ENCODE measurements around the gene OBSCN.

Gene OBSCN

DNA sequence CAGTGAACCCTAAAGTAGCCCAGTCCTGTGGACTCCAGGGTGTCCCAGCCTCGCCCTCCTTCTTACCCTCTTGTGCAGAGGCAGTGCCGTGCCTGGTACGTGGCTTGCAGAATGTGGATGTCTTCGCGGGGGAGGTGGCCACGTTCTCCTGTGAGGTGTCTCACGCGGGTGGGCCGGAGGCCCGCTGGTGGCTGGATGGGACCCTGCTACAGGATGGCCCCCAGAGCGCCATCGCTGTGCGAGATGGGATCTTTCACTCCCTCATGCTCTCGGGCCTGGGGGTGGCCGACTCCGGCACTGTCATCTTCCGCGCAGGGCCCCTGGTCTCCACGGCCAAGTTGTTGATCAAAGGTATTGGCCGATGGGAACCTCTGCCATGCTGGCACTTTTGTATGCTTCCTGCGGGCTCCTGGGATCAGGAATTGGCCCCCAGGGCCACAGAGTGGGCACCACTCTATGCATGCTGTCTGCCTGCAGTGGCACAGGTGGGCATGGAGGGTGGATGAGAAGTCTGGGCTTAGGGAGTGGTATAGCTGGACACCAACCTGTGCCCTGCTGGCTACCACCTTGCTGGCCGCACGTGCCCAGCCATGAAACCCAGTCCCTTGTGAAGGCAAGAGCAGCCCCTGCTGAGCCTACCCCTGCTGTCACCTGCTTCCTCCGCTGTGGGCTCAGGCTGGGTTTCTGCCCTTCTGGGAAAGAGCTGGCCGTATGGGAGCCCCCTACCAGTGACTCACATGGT lies 105.9 kb downstream of the OBSCN start:
- in situ Hi-C loops (cut with HindIII; ENCODE audit: low sequenced_read_pairs): no loop called here
- no peak overlapping the region for H3K4me3 ChIP-seq (ENCODE audit: low read depth, low read length)
- TF ChIP-seq, protein P1, sequence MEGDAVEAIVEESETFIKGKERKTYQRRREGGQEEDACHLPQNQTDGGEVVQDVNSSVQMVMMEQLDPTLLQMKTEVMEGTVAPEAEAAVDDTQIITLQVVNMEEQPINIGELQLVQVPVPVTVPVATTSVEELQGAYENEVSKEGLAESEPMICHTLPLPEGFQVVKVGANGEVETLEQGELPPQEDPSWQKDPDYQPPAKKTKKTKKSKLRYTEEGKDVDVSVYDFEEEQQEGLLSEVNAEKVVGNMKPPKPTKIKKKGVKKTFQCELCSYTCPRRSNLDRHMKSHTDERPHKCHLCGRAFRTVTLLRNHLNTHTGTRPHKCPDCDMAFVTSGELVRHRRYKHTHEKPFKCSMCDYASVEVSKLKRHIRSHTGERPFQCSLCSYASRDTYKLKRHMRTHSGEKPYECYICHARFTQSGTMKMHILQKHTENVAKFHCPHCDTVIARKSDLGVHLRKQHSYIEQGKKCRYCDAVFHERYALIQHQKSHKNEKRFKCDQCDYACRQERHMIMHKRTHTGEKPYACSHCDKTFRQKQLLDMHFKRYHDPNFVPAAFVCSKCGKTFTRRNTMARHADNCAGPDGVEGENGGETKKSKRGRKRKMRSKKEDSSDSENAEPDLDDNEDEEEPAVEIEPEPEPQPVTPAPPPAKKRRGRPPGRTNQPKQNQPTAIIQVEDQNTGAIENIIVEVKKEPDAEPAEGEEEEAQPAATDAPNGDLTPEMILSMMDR (IDR thresholded peaks at IDR 0.05; ENCODE audit: low read depth, low read length): no peak
- no peak for DNase-seq (ENCODE audit: low read depth, low spot score)

DNA sequence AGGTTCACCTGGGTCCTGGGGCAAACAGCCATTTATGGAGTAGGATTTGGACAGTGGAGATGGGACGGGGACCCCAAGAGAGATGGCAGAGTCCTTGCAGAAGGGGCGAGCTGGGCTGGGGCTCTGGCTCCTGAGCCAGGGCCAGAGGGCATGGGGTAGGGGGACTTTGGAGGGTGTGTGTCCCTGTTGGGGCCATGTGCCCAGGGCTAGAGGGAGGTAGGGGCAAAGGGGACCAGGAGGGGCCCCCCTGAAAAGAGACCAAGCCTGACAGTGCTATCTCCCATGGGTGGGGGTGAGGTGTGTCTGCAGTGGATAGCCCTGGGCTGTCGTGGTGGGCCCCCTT lies 106.4 kb downstream of the OBSCN start:
- DNase-seq (ENCODE audit: low read depth, low spot score): no peak
- H3K4me3 ChIP-seq (ENCODE audit: low read depth, low read length): no peak overlapping the region
- TF ChIP-seq, protein P1 (IDR thresholded peaks at IDR 0.05; ENCODE audit: low read depth, low read length): no peak
- in situ Hi-C loops (cut with HindIII; ENCODE audit: low sequenced_read_pairs): no loop called here

DNA sequence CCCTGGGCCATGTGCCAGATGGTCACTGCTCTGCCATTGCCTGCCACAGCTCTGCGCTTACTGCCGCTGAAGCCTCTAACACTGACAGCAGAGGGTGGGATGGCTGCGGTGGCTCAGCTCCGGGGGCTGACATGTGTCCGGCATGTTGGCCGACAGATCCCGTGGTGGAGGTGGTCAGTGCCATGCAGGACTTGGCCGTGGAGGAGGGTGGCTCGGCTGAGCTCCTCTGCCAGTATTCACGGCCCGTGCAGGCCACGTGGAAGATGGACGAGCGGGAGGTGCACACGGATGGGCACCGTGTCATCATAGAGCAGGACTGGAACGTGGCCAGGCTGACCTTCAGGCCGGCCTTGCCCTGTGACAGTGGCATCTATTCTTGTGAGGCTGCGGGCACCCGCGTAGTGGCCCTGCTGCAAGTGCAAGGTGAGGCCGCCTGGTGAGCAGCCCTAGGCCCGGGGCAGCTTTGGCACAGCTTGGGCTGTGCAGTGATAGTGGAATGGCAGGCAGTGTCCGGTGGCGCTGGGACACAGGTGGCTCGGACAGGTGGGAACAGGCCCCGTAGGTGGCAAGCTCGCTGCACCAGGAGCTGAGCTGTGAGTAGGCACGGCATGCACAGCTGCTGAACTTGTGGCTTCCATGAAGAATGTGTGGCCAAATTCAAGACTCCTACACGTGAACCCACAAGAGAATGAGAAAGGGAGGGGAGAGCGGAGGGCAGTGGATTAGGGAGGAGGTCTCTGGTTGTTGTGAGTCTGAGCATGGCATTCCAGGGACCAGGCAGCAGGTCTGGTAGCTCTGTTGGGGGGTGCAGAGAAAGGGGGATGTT lies 107.0 kb downstream of the OBSCN start:
- H3K4me3 ChIP-seq (ENCODE audit: low read depth, low read length): no peak overlapping the region
- in situ Hi-C loops (cut with HindIII; ENCODE audit: low sequenced_read_pairs): no loop called here
- TF ChIP-seq, protein P1 (IDR thresholded peaks at IDR 0.05; ENCODE audit: low read depth, low read length): no peak
- DNase-seq (ENCODE audit: low read depth, low spot score): no peak

DNA sequence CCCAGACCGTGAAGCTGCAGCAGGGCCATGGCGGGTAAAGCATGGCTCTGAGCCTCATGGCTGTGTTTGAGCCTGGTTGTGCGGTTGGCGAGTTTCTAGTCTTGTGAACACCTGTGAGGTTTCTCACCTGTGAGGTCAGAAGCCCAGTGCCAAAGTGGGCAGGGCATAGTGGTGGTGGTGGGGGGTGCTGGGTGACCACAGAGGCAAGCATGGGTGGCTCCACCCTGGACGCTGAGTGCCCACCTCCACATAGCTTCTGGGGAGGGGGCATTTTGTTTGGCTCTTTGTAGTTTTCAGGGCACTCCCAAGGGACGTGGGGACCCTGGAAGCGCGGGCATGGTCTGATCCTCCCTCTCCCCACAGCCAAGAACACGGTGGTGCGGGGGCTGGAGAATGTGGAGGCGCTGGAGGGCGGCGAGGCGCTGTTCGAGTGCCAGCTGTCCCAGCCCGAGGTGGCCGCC lies 107.7 kb downstream of the OBSCN start:
- H3K4me3 ChIP-seq (ENCODE audit: low read depth, low read length): no peak overlapping the region
- TF ChIP-seq, protein P1 (IDR thresholded peaks at IDR 0.05; ENCODE audit: low read depth, low read length): no peak
- no peak for DNase-seq (ENCODE audit: low read depth, low spot score)
- in situ Hi-C loops (cut with HindIII; ENCODE audit: low sequenced_read_pairs): no loop called here

DNA sequence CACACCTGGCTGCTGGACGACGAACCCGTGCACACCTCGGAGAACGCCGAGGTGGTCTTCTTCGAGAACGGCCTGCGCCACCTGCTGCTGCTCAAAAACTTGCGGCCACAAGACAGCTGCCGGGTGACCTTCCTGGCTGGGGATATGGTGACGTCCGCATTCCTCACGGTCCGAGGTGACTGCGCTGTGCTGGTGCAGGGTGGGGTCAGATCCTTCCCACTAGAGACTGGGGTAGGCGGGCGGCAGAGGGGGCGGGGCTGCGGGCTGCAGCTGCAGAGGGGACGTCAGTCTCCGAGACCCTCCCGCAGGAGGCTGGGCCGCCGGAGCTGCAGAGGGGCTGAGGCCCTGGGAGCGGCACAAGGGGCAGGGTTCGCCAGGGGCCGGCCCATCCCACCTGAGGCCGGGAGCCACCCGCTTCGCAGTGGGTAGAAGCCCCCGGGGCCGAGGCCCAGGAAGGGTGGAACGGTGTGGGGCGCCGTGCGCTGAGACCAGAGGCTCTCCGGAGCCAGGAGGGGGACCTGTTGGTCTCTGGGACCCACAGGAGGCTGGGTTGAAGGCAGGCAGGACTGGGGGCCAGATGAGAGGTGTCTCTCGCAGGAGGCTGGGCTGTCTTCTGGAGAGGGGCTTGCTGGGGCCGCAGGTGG lies 108.2 kb downstream of the OBSCN start:
- in situ Hi-C loops (cut with HindIII; ENCODE audit: low sequenced_read_pairs): no loop called here
- no peak overlapping the region for H3K4me3 ChIP-seq (ENCODE audit: low read depth, low read length)
- TF ChIP-seq, protein P1 (IDR thresholded peaks at IDR 0.05; ENCODE audit: low read depth, low read length): no peak
- DNase-seq (ENCODE audit: low read depth, low spot score): no peak

DNA sequence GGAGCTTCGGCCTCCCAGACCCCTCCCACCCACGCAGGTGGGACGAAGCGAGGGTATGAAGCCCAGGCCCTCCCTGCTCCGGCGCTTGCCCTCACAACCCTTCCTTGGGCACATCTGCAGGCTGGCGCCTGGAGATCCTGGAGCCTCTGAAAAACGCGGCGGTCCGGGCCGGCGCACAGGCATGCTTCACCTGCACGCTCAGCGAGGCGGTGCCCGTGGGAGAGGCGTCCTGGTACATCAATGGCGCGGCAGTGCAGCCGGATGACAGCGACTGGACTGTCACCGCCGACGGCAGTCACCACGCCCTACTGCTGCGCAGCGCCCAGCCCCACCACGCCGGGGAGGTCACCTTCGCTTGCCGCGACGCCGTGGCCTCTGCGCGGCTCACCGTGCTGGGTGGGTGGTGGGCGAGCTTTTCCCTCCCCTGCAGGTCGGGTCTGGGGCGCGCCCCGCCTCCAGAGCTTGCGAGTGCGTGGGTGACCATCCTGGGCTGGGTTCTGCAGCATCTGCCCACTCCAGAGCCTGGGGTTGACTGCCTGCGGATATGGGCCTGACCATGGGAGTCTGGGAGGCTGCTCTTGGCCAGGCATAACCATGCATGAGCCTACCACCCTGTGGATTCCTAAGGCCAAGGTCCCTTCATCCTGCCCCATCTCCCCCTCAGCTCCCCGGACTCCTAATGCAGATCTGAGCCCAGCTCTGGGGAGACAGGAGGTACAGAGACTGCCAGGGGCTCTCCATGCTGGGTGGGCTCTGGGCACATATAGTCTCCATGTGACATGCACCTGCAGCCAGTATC lies 108.9 kb downstream of the OBSCN start:
- in situ Hi-C loops (cut with HindIII; ENCODE audit: low sequenced_read_pairs): no loop called here
- TF ChIP-seq, protein P1 (IDR thresholded peaks at IDR 0.05; ENCODE audit: low read depth, low read length): no peak
- H3K4me3 ChIP-seq (ENCODE audit: low read depth, low read length): no peak overlapping the region
- DNase-seq (ENCODE audit: low read depth, low spot score): no peak
